Measurements from ENCODE around the gene GRHL3.

DNA sequence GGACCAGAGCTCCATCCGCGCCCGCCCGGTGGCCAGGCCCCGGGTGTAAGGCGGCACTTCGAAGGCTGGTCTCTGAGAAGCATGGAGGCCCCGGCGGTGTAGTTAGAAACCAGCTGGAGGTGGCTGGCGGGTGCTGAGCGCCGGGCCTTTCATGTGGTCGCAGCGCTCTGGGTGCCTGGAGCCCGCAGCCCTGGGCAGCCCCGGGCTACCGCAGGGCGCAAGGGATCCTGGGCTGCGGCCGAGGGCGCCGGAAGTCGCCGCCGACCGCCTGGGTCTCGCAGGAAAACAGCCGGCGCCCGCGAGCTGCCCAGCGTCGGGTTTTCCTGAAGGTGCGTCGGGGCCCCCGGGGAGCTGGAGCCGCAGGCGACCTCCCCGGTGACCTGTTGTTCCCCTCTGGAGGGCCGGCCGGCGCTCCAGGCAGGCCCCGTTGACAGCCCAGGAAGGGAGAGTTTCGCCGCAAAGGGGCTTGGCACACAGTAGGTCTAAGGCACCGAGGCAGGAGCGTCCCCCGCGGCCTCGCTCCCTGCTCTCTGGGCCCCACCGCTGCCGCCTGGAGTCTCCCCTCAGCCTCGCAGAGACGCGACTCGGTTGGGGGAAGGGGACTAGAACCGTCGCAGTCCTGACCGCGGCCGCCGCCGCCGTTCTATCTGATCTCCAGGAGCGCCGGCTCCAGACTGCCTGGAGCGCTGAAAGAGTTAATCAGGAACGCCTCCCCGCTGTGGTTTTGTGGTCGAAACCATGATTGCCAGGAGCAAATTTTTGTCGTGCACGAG is 2.7 kb downstream of the GRHL3 start:
- no peak for TF ChIP-seq HDGF (IDR thresholded peaks at IDR 0.05)
- TF ChIP-seq NR2C2 (IDR thresholded peaks at IDR 0.05; ENCODE audit: borderline replicate concordance, control insufficient read depth, insufficient read length, low read depth) = no peak
- TF ChIP-seq BRCA1 (IDR thresholded peaks at IDR 0.05; ENCODE audit: low read depth, low read length) = no peak
